Body of pancreas (tissue), 4 donors: ENCODE measurements around the gene IGLL5. TPM values are rescaled to one million over a fixed set of nuclear protein-coding genes. Genes with fewer than 3 reads are reported as not detected.

Source experiments
- ATAC-seq: fragments of 150-250 bp; one replicate; pipeline ENCODE4 v1.9.1; 2016
- DNase-seq, 4 donors: peaks; one replicate each; pipeline ENCODE4 v3.0.0-alpha.2; 2019
- H3K27ac ChIP-seq, 4 donors: fragments of 200-600 bp; sonication (generic); 1 replicate in 3 of 4; 2 replicates in 1 of 4; pipeline versions ENCODE4 v1.5.1 to v1.6.1; 2016 to 2019; ENCODE audit warnings: mild to moderate bottlenecking in 1 of 4, mixed read lengths in 1 of 4, moderate library complexity in 1 of 4
- H3K27me3 ChIP-seq, 2 donors: fragments of 200-600 bp; sonication (generic); one replicate each; pipeline ENCODE4 v1.6.0; 2016; ENCODE audit warnings: mild to moderate bottlenecking in 1 of 2
- H3K36me3 ChIP-seq, 2 donors: fragments of 200-600 bp; sonication (generic); replicated peaks in 1 of 2; 2 replicates each; pipeline ENCODE4 v1.5.1; 2016; ENCODE audit warnings: low read depth in 2 of 2; ENCODE audit not compliant: insufficient read depth in 1 of 2
- H3K4me1 ChIP-seq: fragments of 200-600 bp; sonication (generic); one replicate; pipeline ENCODE4 v1.6.0; 2016
- H3K4me3 ChIP-seq, 2 donors: fragments of 200-600 bp; sonication (generic); 1 replicate in 1 of 2; 2 replicates in 1 of 2; pipeline ENCODE4 v1.5.1; 2016 to 2019
- H3K9me3 ChIP-seq, 3 donors: fragments of 200-600 bp; sonication (generic); 1 replicate in 2 of 3; 2 replicates in 1 of 3; pipeline ENCODE4 v1.5.1; 2016
- CTCF ChIP-seq, 7 experiments: fragments of 450-650 bp in 4 of 7; fragments of 200-600 bp in 3 of 7; sonication (generic) in 3 of 7; IDR thresholded peaks; one replicate each; pipeline ENCODE4 v1.5.1; 2016 to 2019; ENCODE audit warnings: antibody characterized with exemption in 7 of 7
- POLR2A ChIP-seq, 3 donors: fragments of 450-650 bp; IDR thresholded peaks; one replicate each; pipeline ENCODE4 v1.6.1; 2016; ENCODE audit warnings: antibody characterized with exemption in 3 of 3, mild to moderate bottlenecking in 2 of 3
- WGBS, 2 donors: methylation state at CpG; one replicate each; pipeline ENCODE4 v1.1.5; 2017; 5-methylcytosine and 5-hydroxymethylcytosine counted together
- intact Hi-C: fragments of 100-400 bp; cut with DNase I; formaldehyde crosslinking; loops from one replicate; pipeline ENCODE4 v1.15.1; 2023
- total RNA-seq, 2 donors: library from RNA; depleted of rRNA; stranded (reverse); fragments of >200 nt; gene quantifications; one replicate each; pipeline ENCODE4 v1.1.0, GENCODE V29; 2016

The IGLL5 gene
- total RNA-seq, 2 donors from 2014 or later = 3.4 to 5.3 TPM

- ATAC-seq (no peak), DNase-seq (no peak)
- H3K4me3 ChIP-seq = no peak overlapping the region
- WGBS, 2 donors = 44 to 49% methylated on average over 8 of the region's 8 CpGs
- H3K27me3 ChIP-seq = no peaks in the 10 kb centered on the region
- H3K36me3 ChIP-seq = no peaks in the 10 kb centered on the region
- H3K4me1 ChIP-seq = no peaks in the 10 kb centered on the region
- no peaks in the 10 kb centered on the region for H3K9me3 ChIP-seq
- intact Hi-C loops = no loop called here
- TF ChIP-seq CTCF (IDR thresholded peaks at IDR 0.05) = no peak
- no peak for TF ChIP-seq POLR2A (IDR thresholded peaks at IDR 0.05)
- no peak overlapping the region for H3K27ac ChIP-seq
Measured at GRCh38 chr22:22866381-22867111, 21.1 kb upstream of the IGLL5 start.

DNA sequence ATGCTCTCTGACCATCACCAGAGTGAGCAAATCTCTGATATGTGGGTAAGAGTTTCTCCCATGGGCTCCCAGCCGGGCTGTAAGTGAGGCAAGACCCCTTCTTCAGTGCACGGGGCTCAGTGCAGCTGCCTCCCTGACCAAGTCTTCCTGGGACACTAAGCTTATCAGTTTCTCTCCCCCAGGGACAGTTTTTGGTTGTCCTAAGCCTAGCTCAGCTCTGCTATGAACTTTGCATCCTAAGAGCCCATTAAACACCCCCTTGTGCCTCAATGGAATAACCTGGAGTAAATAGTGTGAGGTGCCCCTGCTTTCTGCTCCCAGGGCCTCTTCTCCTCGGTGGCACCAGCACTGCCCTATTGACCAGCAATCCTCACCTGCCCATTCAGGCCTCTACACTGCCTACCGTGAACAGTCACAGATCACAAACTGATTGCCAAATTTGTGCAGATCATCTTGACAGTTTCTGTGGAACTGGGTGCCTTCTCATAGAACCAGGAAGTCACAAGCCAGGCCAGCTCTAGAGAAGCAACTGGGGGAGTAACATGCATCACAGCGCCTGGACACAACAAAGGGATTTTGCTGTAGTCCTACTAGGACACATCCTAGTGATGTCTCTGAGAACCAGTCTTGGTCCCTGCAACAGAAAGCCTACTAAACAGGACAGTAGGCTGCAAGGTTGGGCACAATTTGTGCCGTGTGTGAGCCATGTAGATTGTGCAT lies 19.5 kb upstream of the IGLL5 start:
- ATAC-seq = no peak
- WGBS, 2 donors = 54 to 69% methylated on average over 6 of the region's 6 CpGs
- intact Hi-C loops = no loop called here

DNA sequence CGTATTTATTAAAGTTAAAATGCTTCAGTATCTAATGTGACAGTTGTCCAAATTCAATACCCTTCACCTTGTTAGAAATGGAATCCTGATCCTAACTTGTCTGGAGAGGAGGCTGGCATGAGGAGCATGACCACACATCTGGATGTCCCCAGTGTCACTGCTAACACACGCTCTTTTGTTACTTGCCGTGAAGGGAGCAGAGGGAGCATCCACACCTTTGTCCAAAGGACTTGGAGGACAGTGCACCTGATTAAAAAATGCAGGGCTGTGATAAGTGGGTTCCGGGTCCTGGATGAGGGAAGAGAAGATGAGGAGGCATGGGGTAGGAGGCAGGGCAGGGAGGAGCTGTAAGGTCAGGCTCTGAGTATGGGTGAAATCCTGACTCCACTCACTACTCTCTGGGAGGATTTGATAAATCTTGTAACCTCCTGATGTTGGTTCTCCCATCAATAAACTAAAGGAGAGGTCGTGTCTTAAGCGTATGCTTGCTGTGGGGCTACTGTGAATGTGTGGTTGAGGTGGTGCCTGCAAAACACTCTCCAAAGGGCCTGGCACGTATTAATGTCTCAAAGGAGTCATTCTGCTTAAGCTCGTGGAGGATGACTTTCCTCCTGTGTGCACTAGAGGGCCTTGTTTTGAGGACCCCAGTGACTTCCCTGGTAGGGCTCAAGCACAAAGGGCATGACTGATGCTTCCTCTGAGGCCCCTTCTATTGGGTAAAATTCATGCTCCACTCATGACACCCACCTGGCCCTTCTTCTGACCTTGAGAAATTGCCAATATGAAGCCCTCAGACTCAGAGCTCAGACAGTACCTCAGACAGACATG lies 16.8 kb upstream of the IGLL5 start:
- ATAC-seq (no peak), DNase-seq (no peak)
- Histone ChIP-seq H3K4me1 (no peaks in the 10 kb centered on the region), H3K27me3 (no peaks in the 10 kb centered on the region), H3K36me3 (no peaks in the 10 kb centered on the region), H3K4me3 (no peak overlapping the region), H3K27ac (no peak overlapping the region), H3K9me3 (no peaks in the 10 kb centered on the region)
- 51 to 55% methylated on average over 8 of the region's 8 CpGs for WGBS, 2 donors
- no peak for TF ChIP-seq CTCF (IDR thresholded peaks at IDR 0.05)
- TF ChIP-seq POLR2A (IDR thresholded peaks at IDR 0.05) = no peak
- intact Hi-C loops = no loop called here

More for the DNA sequence above, 19.5 kb upstream of the IGLL5 start:
- DNase-seq = no peak
- no peak for TF ChIP-seq POLR2A (IDR thresholded peaks at IDR 0.05)
- Histone ChIP-seq H3K4me3 (no peak overlapping the region), H3K4me1 (no peaks in the 10 kb centered on the region), H3K9me3 (no peaks in the 10 kb centered on the region), H3K27ac (no peak overlapping the region), H3K36me3 (no peaks in the 10 kb centered on the region), H3K27me3 (no peaks in the 10 kb centered on the region)

DNA sequence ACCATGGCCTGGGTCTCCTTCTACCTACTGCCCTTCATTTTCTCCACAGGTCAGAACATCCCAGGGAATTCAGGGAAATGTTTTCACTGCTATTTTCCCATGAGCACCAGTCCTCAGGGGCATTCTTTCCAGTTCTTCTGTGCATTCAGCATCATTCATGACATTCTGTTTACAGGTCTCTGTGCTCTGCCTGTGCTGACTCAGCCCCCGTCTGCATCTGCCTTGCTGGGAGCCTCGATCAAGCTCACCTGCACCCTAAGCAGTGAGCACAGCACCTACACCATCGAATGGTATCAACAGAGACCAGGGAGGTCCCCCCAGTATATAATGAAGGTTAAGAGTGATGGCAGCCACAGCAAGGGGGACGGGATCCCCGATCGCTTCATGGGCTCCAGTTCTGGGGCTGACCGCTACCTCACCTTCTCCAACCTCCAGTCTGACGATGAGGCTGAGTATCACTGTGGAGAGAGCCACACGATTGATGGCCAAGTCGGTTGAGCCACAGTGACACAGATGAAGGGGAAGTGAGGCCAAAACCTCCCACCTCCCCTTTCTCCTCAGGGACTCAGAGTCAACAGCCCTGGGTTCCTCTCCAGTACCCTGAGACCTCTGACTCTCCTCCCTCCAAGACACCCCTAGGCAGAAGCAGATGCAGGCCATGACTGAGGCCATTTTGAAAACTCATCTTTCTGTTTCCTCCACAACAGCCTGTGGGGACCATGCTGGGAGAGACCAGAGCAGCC lies 15.9 kb upstream of the IGLL5 start:
- Histone ChIP-seq H3K27ac (no peak overlapping the region), H3K9me3 (no peaks in the 10 kb centered on the region), H3K4me1 (no peaks in the 10 kb centered on the region), H3K4me3 (no peak overlapping the region), H3K36me3 (no peaks in the 10 kb centered on the region), H3K27me3 (no peaks in the 10 kb centered on the region)
- TF ChIP-seq POLR2A (IDR thresholded peaks at IDR 0.05) = no peak
- no peak for TF ChIP-seq CTCF (IDR thresholded peaks at IDR 0.05)
- ATAC-seq (no peak), DNase-seq (no peak)
- intact Hi-C loops = no loop called here
- WGBS, 2 donors = 73 to 77% methylated on average over 7 to 10 of the region's 10 CpGs
